ENCODE measurements around the gene AMPD3.

The AMPD3 gene

GRCh38 chr11:10443721-10444235 lies 11.3 kb upstream of the AMPD3 start:
- no peak overlapping the region for H3K27ac ChIP-seq

GRCh38 chr11:10444725-10445315 lies 10.2 kb upstream of the AMPD3 start:
- H3K27ac ChIP-seq = no peak overlapping the region
- TF ChIP-seq ZFX (IDR thresholded peaks at IDR 0.05) = no peak
- TF ChIP-seq CTCF (conservative IDR thresholded peaks at IDR 0.05) = no peak

More at GRCh38 chr11:10443721-10444235, 11.3 kb upstream of the AMPD3 start:
- no peak for TF ChIP-seq CTCF (conservative IDR thresholded peaks at IDR 0.05)
- no peak for TF ChIP-seq ZFX (IDR thresholded peaks at IDR 0.05)

- TF ChIP-seq CTCF (conservative IDR thresholded peaks at IDR 0.05) (no peak), ZFX (IDR thresholded peaks at IDR 0.05) (no peak)
Observed at GRCh38 chr11:10447445-10447844, 7.6 kb upstream of the AMPD3 start.

GRCh38 chr11:10450462-10451425 lies 4.3 kb upstream of the AMPD3 start:
- TF ChIP-seq CTCF (conservative IDR thresholded peaks at IDR 0.05) = no peak
- no peak for TF ChIP-seq ZFX (IDR thresholded peaks at IDR 0.05)
- H3K27ac ChIP-seq = no peak overlapping the region

More at GRCh38 chr11:10447445-10447844, 7.6 kb upstream of the AMPD3 start:
- H3K27ac ChIP-seq = no peak overlapping the region

DNA sequence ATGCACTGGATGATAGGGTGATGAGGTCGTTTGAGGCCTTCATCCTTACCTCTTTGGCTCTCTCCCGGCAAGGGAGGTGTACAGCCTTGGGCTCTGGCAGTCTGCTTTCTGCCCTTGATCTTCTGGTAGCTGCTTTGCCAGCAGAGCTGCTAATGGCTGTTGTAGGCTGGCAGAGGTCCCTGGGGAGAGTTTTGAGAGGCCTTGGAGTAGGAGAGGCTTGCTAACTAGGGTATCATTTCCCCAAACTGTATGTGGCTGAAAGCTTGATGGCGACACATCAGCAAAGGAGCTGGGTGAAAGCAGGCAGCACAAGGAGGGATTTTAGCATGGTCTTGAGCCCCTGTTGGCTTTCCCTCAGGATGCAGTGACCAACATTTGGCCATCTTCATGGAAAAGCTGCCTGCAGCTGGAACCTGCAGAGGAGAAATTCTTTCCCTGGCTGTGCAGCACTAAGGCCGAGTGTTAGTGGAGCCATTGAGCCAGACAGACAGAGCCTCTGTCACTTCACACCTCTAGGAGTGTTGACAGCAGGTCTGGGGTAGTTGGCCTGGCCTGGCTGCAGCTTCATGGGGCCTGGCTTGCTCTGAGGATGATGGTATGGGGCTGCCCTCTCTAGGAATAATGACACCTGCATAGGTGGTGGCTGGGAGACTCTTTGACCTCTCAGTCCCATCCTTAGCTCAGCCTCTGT lies 3.5 kb upstream of the AMPD3 start:
- no peak overlapping the region for H3K27ac ChIP-seq
- TF ChIP-seq ZFX (IDR thresholded peaks at IDR 0.05) (no peak), CTCF (conservative IDR thresholded peaks at IDR 0.05) (no peak)

DNA sequence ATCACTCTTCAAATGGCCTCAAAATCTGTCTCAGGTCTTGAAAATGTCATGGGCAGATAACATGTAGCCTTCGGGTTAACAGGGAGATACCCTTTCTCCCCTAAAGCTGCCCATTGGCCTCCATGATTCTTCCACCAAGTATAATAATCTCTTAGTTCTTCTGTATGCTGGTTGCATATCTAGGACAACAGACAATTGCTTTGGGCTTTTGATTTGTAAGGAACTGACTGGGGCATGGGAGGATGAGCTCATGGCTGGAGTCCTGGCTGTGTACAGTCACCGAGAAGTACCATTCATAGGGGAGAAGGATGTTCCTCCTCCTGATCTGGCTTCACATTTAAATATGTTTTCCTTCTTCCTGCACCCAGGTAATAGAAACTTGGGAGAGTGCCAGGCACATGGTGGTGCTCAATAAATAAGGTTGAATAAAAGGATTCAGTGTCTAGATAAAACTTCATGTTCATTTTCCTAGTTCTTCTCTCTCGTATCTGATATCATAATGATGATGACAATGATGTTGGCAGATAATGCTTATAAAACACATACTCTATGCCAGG lies 2.8 kb upstream of the AMPD3 start:
- H3K27ac ChIP-seq = no peak overlapping the region
- TF ChIP-seq CTCF (conservative IDR thresholded peaks at IDR 0.05) = no peak

Measured in C4-2B (cell line).